ENCODE data around the gene PKIB.
"Not testable (repeated sequence)": the region's sequence is repeated elsewhere in the genome, so short reads cannot be mapped to it uniquely, and the experiment has no call there.

Gene PKIB

DNA sequence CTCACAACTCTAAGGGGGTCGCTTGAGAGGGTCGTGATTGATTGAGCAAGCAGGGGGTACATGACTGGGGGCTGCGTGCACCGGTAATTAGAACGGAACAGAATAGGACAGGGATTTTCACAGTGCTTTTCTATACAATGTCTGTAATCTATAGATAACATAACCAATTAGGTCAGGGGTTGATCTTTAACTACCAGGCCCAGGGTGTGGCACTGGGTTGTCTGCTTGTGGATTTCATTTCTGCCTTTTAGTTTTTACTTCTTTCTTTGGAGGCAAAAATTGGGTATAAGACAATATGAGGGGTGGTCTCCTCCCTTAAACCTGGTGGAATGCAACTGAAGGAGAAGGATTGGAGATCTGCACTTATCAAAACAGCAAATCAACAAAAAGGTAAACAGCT, 138.7 kb downstream of the PKIB start:
- DNase-seq (ENCODE audit: low read depth) = not testable (repeated sequence)

DNA sequence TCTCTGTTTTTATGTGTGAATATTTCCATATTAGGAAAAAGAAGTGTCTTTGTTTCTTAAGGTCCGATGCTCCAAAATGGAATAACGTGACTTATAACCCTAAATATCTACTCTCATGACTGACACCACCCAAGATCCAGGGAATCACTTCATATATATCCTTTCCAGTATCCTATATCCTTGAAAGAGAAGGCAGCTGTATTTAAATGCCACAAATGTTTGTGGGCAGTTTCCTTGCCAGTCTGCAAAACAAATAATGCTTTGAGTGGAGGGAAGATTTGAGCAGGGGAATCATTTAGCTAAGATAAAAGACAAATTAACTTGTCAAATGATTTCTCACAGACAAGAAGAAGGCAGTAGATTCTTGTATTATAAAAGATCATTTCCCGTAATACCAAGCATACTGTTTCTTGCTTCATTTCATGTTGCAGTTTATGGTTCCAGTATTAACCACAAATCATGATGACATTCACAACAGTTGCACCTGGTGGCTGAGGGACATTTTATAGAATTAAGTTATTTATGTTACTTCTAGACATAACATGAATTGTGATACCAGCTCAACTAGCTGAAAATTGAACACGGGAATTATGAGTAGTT, 139.3 kb downstream of the PKIB start:
- DNase-seq (ENCODE audit: low read depth) = no peak

DNA sequence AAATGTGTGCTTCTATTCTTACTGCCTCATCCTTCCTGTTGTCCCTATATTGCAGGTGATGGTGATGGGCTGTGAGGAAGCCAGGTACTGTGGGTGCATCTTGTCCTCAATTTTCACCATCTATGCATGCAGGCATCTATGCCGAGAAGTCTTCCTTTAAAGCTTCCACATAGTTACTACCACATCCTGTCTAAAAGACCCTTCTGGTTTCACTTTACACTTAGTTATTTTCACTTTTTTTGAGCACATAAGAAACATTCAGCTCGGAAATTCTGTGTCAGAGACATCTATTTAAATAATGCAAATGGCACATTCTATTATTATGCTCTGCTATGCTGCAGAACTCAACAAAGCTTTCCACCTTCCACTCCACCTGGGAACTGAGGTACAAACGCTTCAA, 141.1 kb downstream of the PKIB start:
- no peak for DNase-seq (ENCODE audit: low read depth)

DNA sequence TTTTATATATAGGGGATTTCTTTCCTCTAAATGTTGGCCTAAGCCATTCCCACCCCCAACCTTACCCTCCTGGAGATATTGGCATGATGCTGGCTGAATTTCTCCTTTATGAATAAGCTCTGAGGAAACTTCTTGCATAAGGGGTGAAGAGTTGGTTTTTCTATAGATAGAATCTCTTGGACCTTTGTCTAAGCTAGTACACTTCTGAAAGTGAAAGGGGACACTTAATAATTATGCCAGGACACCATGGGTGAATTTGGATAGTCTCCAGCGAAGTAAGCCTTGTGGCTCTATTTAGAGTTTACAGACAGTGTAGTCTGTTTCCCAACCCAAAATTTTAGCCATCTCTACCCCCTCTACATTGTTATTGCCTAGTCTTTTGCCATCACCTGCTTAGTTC, 142.3 kb downstream of the PKIB start:
- DNase-seq (ENCODE audit: low read depth) = no peak

DNA sequence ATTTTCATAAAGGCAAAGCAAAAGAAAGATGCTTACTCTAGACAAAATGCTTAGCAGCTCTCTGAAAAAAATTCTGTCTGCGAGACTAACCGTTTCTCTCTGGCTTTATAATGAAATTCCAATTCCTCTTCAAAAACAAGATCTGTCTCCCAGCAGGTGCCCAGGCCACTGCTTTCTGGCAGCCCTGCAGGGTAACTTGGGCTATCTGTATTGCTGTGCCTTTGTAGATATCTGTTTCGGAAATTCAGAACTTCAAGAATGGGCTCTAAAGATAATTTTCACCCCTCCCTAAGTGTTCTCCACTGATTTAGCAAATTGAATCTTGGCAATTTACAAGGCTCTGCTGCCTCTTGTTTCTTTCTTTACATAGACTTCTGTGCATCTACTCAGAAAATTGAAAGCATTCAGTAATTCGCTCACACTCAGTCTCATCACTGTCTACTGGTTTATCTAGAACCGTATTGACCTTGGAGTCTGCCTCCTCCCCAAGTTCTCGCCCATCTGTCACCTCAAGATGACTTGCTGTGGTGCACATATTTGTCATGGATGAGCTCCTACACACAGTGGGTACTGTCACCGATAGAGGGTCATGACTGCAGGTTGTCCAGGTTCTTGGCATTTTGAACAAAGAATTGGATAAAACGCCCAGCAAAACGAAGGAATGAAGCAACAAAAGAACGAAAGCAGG, 142.9 kb downstream of the PKIB start:
- DNase-seq (ENCODE audit: low read depth) = no peak

DNA sequence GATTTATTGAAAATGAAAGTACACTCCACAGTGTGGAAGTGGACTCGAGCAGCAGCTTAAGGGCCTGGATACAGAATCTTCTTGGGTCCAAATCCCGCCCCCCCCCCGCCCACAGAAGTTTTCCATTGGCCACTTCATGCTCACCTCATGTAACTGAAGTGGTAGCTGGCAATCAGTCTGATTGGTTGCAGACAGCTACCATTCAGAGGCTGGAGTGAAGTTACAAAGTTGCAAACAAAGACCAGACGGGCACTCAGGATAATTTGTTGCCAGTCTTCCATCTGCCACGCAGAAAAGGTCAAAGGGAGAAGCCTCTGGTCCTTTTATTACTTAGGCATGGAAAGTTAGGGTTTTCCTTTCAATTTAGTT, 143.5 kb downstream of the PKIB start:
- no peak for DNase-seq (ENCODE audit: low read depth)

DNA sequence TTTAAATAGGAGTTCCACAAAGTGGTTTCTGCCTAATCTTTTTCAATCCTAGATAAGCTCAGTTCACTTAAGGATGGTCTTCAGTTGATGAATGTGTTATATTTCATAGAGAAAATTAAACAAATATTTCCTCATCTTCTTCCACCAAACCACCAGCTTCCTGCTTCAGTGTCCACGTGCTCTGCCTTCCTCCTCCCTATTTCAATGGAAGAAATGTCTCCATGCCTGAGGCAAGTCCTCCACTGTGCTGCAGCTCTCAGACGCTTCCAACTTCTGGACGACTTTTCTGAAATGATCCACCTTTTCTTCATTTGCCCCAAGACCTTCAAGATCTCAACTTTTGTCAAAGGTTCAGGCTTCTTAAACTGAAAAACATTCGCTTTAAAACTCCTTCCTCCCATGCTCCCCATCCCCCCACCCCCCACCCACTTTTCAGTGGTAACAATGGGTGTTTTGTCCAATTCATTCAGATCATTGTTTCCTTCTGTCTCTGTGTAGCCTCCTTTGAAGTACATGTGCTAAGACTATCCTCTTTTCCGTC, 144.1 kb downstream of the PKIB start:
- no peak for DNase-seq (ENCODE audit: low read depth)

DNA sequence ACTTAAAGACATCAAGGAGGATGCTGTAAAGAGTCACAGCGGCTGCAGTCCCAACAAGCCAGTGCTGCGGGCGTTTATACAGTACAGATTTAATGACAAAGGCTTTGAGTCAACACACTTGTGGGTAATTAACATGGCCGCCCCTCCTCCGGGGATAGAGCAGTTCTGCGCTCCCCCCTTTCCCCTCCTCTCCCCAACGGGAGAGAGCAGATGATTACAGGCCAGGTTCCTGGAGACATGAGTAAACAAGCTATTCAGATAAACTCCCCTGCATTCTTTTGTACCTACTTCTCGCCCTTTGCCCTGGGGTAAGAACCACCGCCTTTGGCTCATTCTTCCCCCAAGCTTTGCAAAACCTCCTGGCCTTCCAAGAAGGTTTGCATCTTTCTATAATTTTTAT, 145.7 kb downstream of the PKIB start:
- DNase-seq (ENCODE audit: low read depth) = no peak

DNA sequence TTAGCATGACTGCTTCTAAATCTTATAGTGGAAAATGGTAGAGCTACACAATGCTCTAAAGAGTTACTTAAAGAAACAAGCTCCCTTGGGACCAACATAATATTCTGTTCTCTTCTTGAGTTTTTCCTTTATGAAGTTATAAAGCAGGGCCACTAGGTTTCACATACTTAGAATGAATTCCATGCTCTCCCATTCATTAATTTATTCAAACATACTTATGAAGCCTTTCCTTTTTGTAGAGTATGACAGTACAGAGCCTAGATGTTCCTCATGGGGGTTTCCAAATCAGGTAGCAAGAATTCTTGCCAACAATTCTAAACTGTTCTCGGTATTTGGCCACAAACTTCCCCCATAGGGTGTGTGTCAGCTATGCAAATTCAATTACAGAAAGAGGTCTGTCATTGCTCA, 148.7 kb downstream of the PKIB start:
- DNase-seq (ENCODE audit: low read depth) = no peak

DNA sequence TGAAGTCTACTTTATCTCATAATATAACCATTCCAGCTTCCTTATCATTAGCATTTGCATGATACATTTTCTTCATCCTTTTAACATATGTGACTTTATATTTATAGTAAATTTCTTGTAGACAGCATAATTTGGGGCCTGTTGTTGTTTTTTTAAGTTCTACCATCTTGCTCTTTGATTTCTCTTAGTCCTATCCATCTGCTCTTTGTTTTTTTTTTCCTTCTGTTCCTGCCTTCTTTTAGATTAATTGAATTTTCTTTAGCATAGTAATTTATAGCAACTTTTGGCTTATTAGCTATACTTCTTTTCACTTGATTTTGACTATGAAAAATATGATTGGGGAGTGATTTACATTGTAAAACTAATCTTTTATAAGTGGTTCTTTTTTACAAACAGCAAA, 150.1 kb downstream of the PKIB start:
- no peak for DNase-seq (ENCODE audit: low read depth)

DNA sequence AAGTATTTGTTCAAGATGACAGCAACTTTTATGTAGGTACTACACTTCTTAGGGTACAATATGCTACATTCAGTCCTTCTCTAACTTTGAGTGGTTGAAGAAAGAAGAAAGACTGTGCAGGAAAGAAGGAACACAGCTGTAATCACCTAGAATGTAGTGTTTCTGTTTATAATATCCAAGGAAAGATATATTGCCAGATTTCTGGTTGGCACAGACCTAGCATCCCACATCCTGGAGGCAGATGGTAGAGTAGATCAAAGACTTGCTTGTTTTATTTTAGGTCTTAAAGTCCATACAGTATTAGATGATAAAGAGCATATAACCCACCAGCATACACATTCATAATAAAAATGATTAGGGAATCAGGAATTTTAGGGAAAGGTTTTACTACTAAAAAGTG, 156.1 kb downstream of the PKIB start:
- no peak for DNase-seq (ENCODE audit: low read depth)

DNA sequence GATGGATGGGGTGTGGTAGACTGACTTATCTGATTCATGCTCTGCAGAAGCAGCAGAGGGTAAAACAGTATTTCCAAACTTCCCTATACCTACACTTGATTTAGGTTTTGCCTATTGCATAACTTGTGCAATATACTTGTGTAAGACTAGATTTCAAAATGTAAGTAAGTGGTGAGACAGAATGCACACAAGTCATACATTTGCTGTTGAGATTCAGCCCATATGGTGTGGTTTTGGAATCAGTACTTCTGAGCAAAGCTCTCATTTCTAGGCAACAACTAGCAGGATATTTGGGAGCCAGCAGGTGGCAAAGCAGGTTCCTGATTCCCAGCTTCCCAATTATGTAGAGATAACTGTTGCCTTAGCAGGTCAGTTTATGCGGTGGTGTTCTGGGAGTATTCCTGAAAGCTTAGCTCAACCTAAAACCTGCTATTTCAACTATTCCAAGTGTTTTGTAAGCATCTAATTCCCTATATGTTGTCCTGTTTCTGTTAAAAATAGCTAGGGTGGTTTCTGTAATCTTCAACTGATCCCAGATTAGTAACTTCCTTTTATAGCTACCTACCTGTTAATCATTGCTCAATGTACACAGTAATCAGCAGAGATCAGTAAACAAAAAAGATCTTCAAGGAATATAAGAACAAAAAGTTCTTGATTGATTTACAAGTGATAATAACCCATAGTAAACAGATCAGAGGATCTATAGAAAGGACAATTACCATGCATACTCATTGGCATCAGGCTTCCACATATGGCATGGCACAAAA, 160.8 kb downstream of the PKIB start:
- no peak for DNase-seq (ENCODE audit: low read depth)

DNA sequence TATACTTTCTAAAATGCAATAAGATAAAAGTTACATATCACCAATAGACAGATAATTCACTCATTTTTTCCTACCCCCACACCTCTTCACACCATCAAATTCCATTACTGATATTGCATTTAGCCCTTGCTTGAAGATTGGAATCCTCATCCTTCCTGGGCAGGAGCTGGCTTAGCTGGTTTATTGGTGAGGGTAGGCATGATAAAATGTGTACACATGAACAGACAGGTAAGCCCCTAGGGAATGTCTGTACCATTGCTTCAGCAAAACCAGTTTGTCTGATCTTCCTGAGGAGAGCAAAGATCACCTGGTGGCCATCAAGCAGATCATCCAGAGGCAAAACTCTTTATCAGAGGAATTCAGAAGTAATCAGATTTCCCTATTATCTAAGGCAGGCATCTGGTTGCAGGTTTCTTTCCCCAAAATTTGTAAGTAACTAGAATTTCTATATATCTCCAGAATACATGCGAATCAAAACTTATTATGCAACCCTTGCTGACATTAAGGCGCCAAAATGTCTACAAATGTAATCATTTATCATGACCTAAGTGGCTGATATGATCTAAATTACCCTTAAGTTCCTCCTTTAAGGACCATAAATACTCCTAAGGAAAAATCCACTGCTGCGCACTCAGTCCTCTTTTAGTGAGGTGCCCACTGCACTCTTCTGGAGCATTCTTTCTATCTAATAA, 162.7 kb downstream of the PKIB start:
- no peak for DNase-seq (ENCODE audit: low read depth)
